GM19452 (cell line): ENCODE measurements around the gene MYLK2.
"Not testable (repeated sequence)": the region's sequence is repeated elsewhere in the genome, so short reads cannot be mapped to it uniquely, and the experiment has no call there.

Experiments used
- ATAC-seq: cut with Tn5 transposase; IDR thresholded peaks from one replicate; pipeline ENCODE4 v1.9.1; 2021; ENCODE audit not compliant: unreplicated experiment

Gene MYLK2

GRCh38 chr20:31819083-31819784, at the start of gene MYLK2:
Gene MYLK2, plus strand, starts transcription at chr20:31819356. Its CDS starts 225 bp downstream, at chr20:31819581.
- no peak for ATAC-seq

- ATAC-seq: no peak
Measured at GRCh38 chr20:31769681-31770080, 49.5 kb upstream of the MYLK2 start.

- no peak for ATAC-seq
Measured at GRCh38 chr20:31770243-31770642, 48.9 kb upstream of the MYLK2 start.

- no peak for ATAC-seq
Measured at GRCh38 chr20:31774408-31774807, 44.7 kb upstream of the MYLK2 start.

- ATAC-seq: no peak
Measured at GRCh38 chr20:31780839-31781238, 38.3 kb upstream of the MYLK2 start.

- no peak for ATAC-seq
Measured at GRCh38 chr20:31781945-31782344, 37.2 kb upstream of the MYLK2 start.

GRCh38 chr20:31784354-31785044, 34.7 kb upstream of the MYLK2 start:
- no peak for ATAC-seq

GRCh38 chr20:31785089-31785488, 34.1 kb upstream of the MYLK2 start:
- ATAC-seq: no peak

GRCh38 chr20:31788578-31788977, 30.6 kb upstream of the MYLK2 start:
- ATAC-seq: no peak

- no peak for ATAC-seq
Measured at GRCh38 chr20:31790401-31790800, 28.8 kb upstream of the MYLK2 start.

- ATAC-seq: no peak
Measured at GRCh38 chr20:31797364-31797763, 21.8 kb upstream of the MYLK2 start.

- ATAC-seq: no peak
Measured at GRCh38 chr20:31801508-31801907, 17.6 kb upstream of the MYLK2 start.

- no peak for ATAC-seq
Measured at GRCh38 chr20:31803552-31804291, 15.4 kb upstream of the MYLK2 start.

- ATAC-seq: no peak
Measured at GRCh38 chr20:31806564-31807355, 12.4 kb upstream of the MYLK2 start.

GRCh38 chr20:31808481-31808880, 10.7 kb upstream of the MYLK2 start:
- ATAC-seq: no peak

GRCh38 chr20:31809661-31810060, 9.5 kb upstream of the MYLK2 start:
- ATAC-seq: no peak

GRCh38 chr20:31811198-31811597, 8.0 kb upstream of the MYLK2 start:
- no peak for ATAC-seq

- ATAC-seq: no peak
Measured at GRCh38 chr20:31811796-31812728, 7.1 kb upstream of the MYLK2 start.

- no peak for ATAC-seq
Measured at GRCh38 chr20:31813611-31814010, 5.5 kb upstream of the MYLK2 start.

GRCh38 chr20:31814142-31814541, 5.0 kb upstream of the MYLK2 start:
- not testable (repeated sequence) for ATAC-seq
